ENCODE results near the gene TCL1B. TPM values are rescaled to one million over a fixed set of nuclear protein-coding genes. Genes with fewer than 3 reads are reported as not detected.

TCL1B gene
- total and polyA plus RNA-seq, 4 donors = 0.19 TPM; not detected in 3

DNA sequence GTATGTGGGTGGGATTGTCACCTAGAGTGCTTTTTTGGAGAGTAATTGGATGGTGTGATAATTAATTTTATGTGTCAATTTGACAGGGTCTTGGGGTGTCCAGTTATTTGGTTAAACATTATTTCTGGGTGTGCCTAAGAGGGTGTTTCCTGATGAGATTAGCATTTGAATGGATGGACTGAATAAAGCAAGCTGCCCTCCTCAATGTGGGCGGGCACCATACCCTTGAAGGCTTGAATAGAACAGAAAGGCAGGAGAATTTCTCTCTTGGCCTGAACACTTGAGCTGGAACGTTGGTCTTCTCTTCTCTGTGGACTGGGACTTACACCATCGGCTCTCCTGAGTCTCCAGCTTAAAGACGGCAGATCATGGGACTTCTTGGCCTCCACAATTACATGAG is 28.8 kb upstream of the TCL1B start:
- WGBS = 81% methylated on average over 4 of the region's 4 CpGs
- Histone ChIP-seq H3K9ac (ENCODE audit: low read depth in 1 of 2, low read length in 2 of 2) (no peak overlapping the region), H3K36me3 (ENCODE audit: control insufficient read depth in 4 of 4, insufficient read depth in 3 of 4, low read depth in 1 of 4, low read length in 3 of 4) (no peaks in the 10 kb centered on the region)

DNA sequence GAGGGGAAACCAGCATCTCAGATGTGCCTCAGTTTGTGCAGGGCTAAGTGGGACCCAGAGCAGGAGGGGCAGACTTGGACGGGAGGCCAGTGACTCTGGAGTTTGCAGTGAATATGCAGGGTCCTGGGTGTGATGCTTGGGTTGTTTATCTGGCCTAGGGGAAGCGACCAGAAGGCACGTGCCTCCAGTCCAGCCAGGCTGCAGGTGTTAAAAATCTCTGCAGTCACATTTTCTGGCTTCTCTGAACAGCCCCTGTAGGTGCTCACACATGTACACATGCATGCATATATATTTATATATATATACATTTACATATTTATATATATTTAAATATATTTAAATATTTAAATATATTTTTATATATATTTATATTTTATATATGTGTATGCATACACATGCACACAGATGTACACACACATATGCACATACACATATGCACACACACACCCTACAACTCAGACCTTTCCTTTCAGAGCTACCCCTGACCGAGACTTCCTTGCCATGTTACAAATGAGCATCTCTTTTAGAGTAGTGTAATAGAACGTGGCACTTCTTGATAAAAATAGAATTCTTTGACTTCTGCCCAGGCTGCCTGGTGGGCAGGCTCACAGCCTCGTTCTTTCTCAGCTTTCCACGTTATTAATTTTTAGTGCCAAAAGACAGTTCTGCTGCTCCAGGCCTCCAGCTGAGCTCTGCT is 26.8 kb upstream of the TCL1B start:
- Histone ChIP-seq H3K9ac (ENCODE audit: low read depth in 1 of 2, low read length in 2 of 2) (no peak overlapping the region), H3K27ac (ENCODE audit: low read depth in 1 of 2, low read length in 2 of 2) (no peak overlapping the region), H3K4me3 (ENCODE audit: low read depth in 1 of 3, low read length in 3 of 3) (no peak overlapping the region), H3K9me3 (ENCODE audit: control insufficient read depth in 4 of 4, low read length in 3 of 4) (peaks cover 0 to 2% (median 0%) of the 10 kb centered on the region in 4 donors), H3K27me3 (ENCODE audit: control insufficient read depth in 4 of 4, insufficient read depth in 4 of 4, low read length in 3 of 4) (no peaks in the 10 kb centered on the region), H3K36me3 (ENCODE audit: control insufficient read depth in 4 of 4, insufficient read depth in 3 of 4, low read depth in 1 of 4, low read length in 3 of 4) (no peaks in the 10 kb centered on the region), H3K4me1 (ENCODE audit: control insufficient read depth in 4 of 4, insufficient read depth in 4 of 4, low read length in 3 of 4) (peaks cover 0 to 9% (median 2%) of the 10 kb centered on the region in 4 donors)
- WGBS = 73% methylated on average over 7 of the region's 7 CpGs
- no peak for DNase-seq (ENCODE audit: low spot score)
- TF ChIP-seq, protein P1, sequence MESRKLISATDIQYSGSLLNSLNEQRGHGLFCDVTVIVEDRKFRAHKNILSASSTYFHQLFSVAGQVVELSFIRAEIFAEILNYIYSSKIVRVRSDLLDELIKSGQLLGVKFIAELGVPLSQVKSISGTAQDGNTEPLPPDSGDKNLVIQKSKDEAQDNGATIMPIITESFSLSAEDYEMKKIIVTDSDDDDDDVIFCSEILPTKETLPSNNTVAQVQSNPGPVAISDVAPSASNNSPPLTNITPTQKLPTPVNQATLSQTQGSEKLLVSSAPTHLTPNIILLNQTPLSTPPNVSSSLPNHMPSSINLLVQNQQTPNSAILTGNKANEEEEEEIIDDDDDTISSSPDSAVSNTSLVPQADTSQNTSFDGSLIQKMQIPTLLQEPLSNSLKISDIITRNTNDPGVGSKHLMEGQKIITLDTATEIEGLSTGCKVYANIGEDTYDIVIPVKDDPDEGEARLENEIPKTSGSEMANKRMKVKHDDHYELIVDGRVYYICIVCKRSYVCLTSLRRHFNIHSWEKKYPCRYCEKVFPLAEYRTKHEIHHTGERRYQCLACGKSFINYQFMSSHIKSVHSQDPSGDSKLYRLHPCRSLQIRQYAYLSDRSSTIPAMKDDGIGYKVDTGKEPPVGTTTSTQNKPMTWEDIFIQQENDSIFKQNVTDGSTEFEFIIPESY (IDR thresholded peaks at IDR 0.05) = no peak
- TF ChIP-seq, protein P2, sequence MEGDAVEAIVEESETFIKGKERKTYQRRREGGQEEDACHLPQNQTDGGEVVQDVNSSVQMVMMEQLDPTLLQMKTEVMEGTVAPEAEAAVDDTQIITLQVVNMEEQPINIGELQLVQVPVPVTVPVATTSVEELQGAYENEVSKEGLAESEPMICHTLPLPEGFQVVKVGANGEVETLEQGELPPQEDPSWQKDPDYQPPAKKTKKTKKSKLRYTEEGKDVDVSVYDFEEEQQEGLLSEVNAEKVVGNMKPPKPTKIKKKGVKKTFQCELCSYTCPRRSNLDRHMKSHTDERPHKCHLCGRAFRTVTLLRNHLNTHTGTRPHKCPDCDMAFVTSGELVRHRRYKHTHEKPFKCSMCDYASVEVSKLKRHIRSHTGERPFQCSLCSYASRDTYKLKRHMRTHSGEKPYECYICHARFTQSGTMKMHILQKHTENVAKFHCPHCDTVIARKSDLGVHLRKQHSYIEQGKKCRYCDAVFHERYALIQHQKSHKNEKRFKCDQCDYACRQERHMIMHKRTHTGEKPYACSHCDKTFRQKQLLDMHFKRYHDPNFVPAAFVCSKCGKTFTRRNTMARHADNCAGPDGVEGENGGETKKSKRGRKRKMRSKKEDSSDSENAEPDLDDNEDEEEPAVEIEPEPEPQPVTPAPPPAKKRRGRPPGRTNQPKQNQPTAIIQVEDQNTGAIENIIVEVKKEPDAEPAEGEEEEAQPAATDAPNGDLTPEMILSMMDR (IDR thresholded peaks at IDR 0.05; ENCODE audit: low read depth, low read length, missing input control) = no peak
- TF ChIP-seq RAD21 (IDR thresholded peaks at IDR 0.05) (no peak), GABPA (IDR thresholded peaks at IDR 0.05 in 1 of 2, conservative IDR thresholded peaks at IDR 0.05 in 1 of 2) (no peak), TAF1 (conservative IDR thresholded peaks at IDR 0.05) (no peak), JUND (IDR thresholded peaks at IDR 0.05) (no peak), FOXA1 (IDR thresholded peaks at IDR 0.05) (no peak), SP1 (IDR thresholded peaks at IDR 0.05) (no peak), NR2F2 (IDR thresholded peaks at IDR 0.05) (no peak), FOXA2 (IDR thresholded peaks at IDR 0.05) (no peak), YY1 (IDR thresholded peaks at IDR 0.05) (no peak), RXRA (IDR thresholded peaks at IDR 0.05) (no peak)
- TF ChIP-seq, protein P3, sequence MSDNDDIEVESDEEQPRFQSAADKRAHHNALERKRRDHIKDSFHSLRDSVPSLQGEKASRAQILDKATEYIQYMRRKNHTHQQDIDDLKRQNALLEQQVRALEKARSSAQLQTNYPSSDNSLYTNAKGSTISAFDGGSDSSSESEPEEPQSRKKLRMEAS (IDR thresholded peaks at IDR 0.05) = no peak
- TF ChIP-seq, protein P4, sequence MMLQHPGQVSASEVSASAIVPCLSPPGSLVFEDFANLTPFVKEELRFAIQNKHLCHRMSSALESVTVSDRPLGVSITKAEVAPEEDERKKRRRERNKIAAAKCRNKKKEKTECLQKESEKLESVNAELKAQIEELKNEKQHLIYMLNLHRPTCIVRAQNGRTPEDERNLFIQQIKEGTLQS (IDR thresholded peaks at IDR 0.05) = no peak

More for the DNA sequence above, 28.8 kb upstream of the TCL1B start:
- Histone ChIP-seq H3K27me3 (ENCODE audit: control insufficient read depth in 4 of 4, insufficient read depth in 4 of 4, low read length in 3 of 4) (no peaks in the 10 kb centered on the region), H3K9me3 (ENCODE audit: control insufficient read depth in 4 of 4, low read length in 3 of 4) (peaks cover 0 to 2% (median 0%) of the 10 kb centered on the region in 4 donors), H3K4me3 (ENCODE audit: low read depth in 1 of 3, low read length in 3 of 3) (no peak overlapping the region), H3K27ac (ENCODE audit: low read depth in 1 of 2, low read length in 2 of 2) (no peak overlapping the region), H3K4me1 (ENCODE audit: control insufficient read depth in 4 of 4, insufficient read depth in 4 of 4, low read length in 3 of 4) (no peaks in the 10 kb centered on the region)
- TF ChIP-seq FOXA1 (IDR thresholded peaks at IDR 0.05) (no peak), JUND (IDR thresholded peaks at IDR 0.05) (no peak), SP1 (IDR thresholded peaks at IDR 0.05) (no peak), EGR1 (IDR thresholded peaks at IDR 0.05; ENCODE audit: low read depth in 2 of 2) (no peak), RXRA (IDR thresholded peaks at IDR 0.05) (no peak), YY1 (IDR thresholded peaks at IDR 0.05) (no peak)
- TF ChIP-seq, protein P4 (IDR thresholded peaks at IDR 0.05) = no peak
- TF ChIP-seq, protein P1 (IDR thresholded peaks at IDR 0.05) = no peak
- TF ChIP-seq, protein P2 (IDR thresholded peaks at IDR 0.05; ENCODE audit: low read depth, low read length, missing input control) = no peak
- no peak for DNase-seq (ENCODE audit: low spot score)

Measured in liver (tissue), 9 donors.